NCI-H748 treated with DMSO at 0.1 percent for 48 hours (cell line): ENCODE measurements around the gene AZGP1.
"Not testable (repeated sequence)": the region's sequence is repeated elsewhere in the genome, so short reads cannot be mapped to it uniquely, and the experiment has no call there.

Experiments
- DNase-seq: peaks from one replicate; lab custom pipeline; 2025; lab: John Stamatoyannopoulos, UW

The AZGP1 gene

GRCh38 chr7:99952649-99953048 lies 23.2 kb downstream of the AZGP1 start:
- DNase-seq: not testable (repeated sequence)

- not testable (repeated sequence) for DNase-seq
These were observed 25.0 kb downstream of the AZGP1 start for GRCh38 chr7:99950819-99951218.

GRCh38 chr7:99949645-99950228 lies 26.1 kb downstream of the AZGP1 start:
- DNase-seq: no peak

- DNase-seq: no peak
These were observed 28.2 kb downstream of the AZGP1 start for GRCh38 chr7:99947608-99948007.

GRCh38 chr7:99944497-99945070 lies 31.2 kb downstream of the AZGP1 start:
- DNase-seq: no peak

GRCh38 chr7:99943641-99944496 lies 32.0 kb downstream of the AZGP1 start:
- DNase-seq: peak; percentile 18

- DNase-seq: no peak
These were observed 37.5 kb downstream of the AZGP1 start for GRCh38 chr7:99938296-99938695.

GRCh38 chr7:99935009-99935408 lies 40.8 kb downstream of the AZGP1 start:
- not testable (repeated sequence) for DNase-seq

- no peak for DNase-seq
These were observed 45.5 kb downstream of the AZGP1 start for GRCh38 chr7:99930376-99930775.

GRCh38 chr7:99929730-99930053 lies 46.1 kb downstream of the AZGP1 start:
- DNase-seq: no peak

- peak; percentile 52 for DNase-seq
These were observed 46.7 kb downstream of the AZGP1 start, which contains the start of gene GJC3 for GRCh38 chr7:99928994-99929729. TSS of gene GJC3 (minus strand) at chr7:99929620. CDS start at chr7:99929620, 0 bp downstream.

- DNase-seq: no peak
These were observed 47.6 kb downstream of the AZGP1 start for GRCh38 chr7:99928188-99928587.

GRCh38 chr7:99927536-99927935 lies 48.3 kb downstream of the AZGP1 start:
- no peak for DNase-seq

GRCh38 chr7:99926321-99926720 lies 49.5 kb downstream of the AZGP1 start:
- no peak for DNase-seq

GRCh38 chr7:99923200-99923599 lies 52.6 kb downstream of the AZGP1 start:
- no peak for DNase-seq

- DNase-seq: no peak
These were observed 55.7 kb downstream of the AZGP1 start for GRCh38 chr7:99920149-99920548.

GRCh38 chr7:99919814-99920112 lies 56.1 kb downstream of the AZGP1 start:
- DNase-seq: no peak

GRCh38 chr7:99918959-99919813 lies 56.6 kb downstream of the AZGP1 start, which contains the start of gene TRIM4:
TSS of gene TRIM4 (minus strand) at chr7:99919530. CDS start at chr7:99919401, 129 bp downstream.
- DNase-seq: peak; percentile 58
